ENCODE measurements around the gene SNRNP48.

SNRNP48 gene

GRCh38 chr6:7589949-7590917 is at the start of gene SNRNP48:
TSS of gene SNRNP48 (plus strand) at chr6:7590198. CDS start at chr6:7590258, 60 bp downstream.
- in situ Hi-C loops (cut with MboI; ENCODE audit: low sequenced_read_pairs): no loop called here

GRCh38 chr6:7540595-7540994 is 49.4 kb upstream of the SNRNP48 start:
- in situ Hi-C loops (cut with MboI; ENCODE audit: low sequenced_read_pairs): no loop called here

GRCh38 chr6:7541175-7542064 is 48.6 kb upstream of the SNRNP48 start, which contains the start of gene DSP:
TSS of gene DSP (plus strand) at chr6:7541671. CDS start at chr6:7541916, 245 bp downstream.
- in situ Hi-C loops (cut with MboI; ENCODE audit: low sequenced_read_pairs): no loop called here

GRCh38 chr6:7542065-7542873 is 47.7 kb upstream of the SNRNP48 start:
- in situ Hi-C loops (cut with MboI; ENCODE audit: low sequenced_read_pairs): no loop called here

- in situ Hi-C loops (cut with MboI; ENCODE audit: low sequenced_read_pairs): no loop called here
Observed at GRCh38 chr6:7542874-7543624, 46.9 kb upstream of the SNRNP48 start.

- in situ Hi-C loops (cut with MboI; ENCODE audit: low sequenced_read_pairs): no loop called here
Observed at GRCh38 chr6:7543789-7544424, 46.1 kb upstream of the SNRNP48 start.

- in situ Hi-C loops (cut with MboI; ENCODE audit: low sequenced_read_pairs): no loop called here
Observed at GRCh38 chr6:7544597-7544996, 45.4 kb upstream of the SNRNP48 start.

- in situ Hi-C loops (cut with MboI; ENCODE audit: low sequenced_read_pairs): no loop called here
Observed at GRCh38 chr6:7545316-7546019, 44.5 kb upstream of the SNRNP48 start.

- in situ Hi-C loops (cut with MboI; ENCODE audit: low sequenced_read_pairs): no loop called here
Observed at GRCh38 chr6:7546020-7546369, 44.0 kb upstream of the SNRNP48 start.

- in situ Hi-C loops (cut with MboI; ENCODE audit: low sequenced_read_pairs): no loop called here
Observed at GRCh38 chr6:7546383-7546782, 43.6 kb upstream of the SNRNP48 start.

- in situ Hi-C loops (cut with MboI; ENCODE audit: low sequenced_read_pairs): no loop called here
Observed at GRCh38 chr6:7546896-7547295, 43.1 kb upstream of the SNRNP48 start.

GRCh38 chr6:7547315-7547714 is 42.7 kb upstream of the SNRNP48 start:
- in situ Hi-C loops (cut with MboI; ENCODE audit: low sequenced_read_pairs): no loop called here

- in situ Hi-C loops (cut with MboI; ENCODE audit: low sequenced_read_pairs): no loop called here
Observed at GRCh38 chr6:7550433-7550801, 39.6 kb upstream of the SNRNP48 start.

- in situ Hi-C loops (cut with MboI; ENCODE audit: low sequenced_read_pairs): no loop called here
Observed at GRCh38 chr6:7554533-7555275, 35.3 kb upstream of the SNRNP48 start.

- in situ Hi-C loops (cut with MboI; ENCODE audit: low sequenced_read_pairs): no loop called here
Observed at GRCh38 chr6:7555671-7556070, 34.3 kb upstream of the SNRNP48 start.

GRCh38 chr6:7556394-7557106 is 33.4 kb upstream of the SNRNP48 start:
- in situ Hi-C loops (cut with MboI; ENCODE audit: low sequenced_read_pairs): no loop called here

GRCh38 chr6:7557652-7558051 is 32.3 kb upstream of the SNRNP48 start:
- in situ Hi-C loops (cut with MboI; ENCODE audit: low sequenced_read_pairs): no loop called here

GRCh38 chr6:7558781-7559180 is 31.2 kb upstream of the SNRNP48 start:
- in situ Hi-C loops (cut with MboI; ENCODE audit: low sequenced_read_pairs): no loop called here
